OCI-LY7 (cell line): Measurements from ENCODE around the gene CDK5. TPM values are rescaled to one million over a fixed set of nuclear protein-coding genes. Genes with fewer than 3 reads are reported as not detected.

Source experiments
- BruUV-seq: library from RNA; stranded (reverse); fragments of 400-500 nt; replicated peaks from 2 replicates; lab custom pipeline; 2021; lab: Mats Ljungman, UMichigan
- CTCF ChIA-PET: fragments of 300-600 bp; sonication (Branson Sonifier 250); formaldehyde crosslinking; loops from one replicate; lab custom pipeline; 2022; ENCODE audit warnings: antibody characterized with exemption; ENCODE audit not compliant: unreplicated experiment; lab: Charles Lee
- POLR2A ChIA-PET: fragments of 300-600 bp; sonication (Branson Sonifier 250); formaldehyde crosslinking; loops from one replicate; lab custom pipeline; 2022; ENCODE audit warnings: antibody characterized with exemption; lab: Charles Lee
- DNase-seq: peaks from one replicate; pipeline ENCODE4 v3.0.0-alpha.2; 2015; ENCODE audit warnings: low spot score
- H2AFZ ChIP-seq: fragments of 200-600 bp; sonication (generic), shearing (Covaris generic); 2 replicates; pipeline ENCODE4 v1.6.1; 2014; ENCODE audit warnings: mild to moderate bottlenecking, antibody characterized with exemption, low read length, moderate library complexity
- H3K27ac ChIP-seq: fragments of 200-600 bp; sonication (generic); 2 replicates; pipeline ENCODE4 v1.5.1; 2014; ENCODE audit warnings: mixed run types, low read depth, mild to moderate bottlenecking, moderate library complexity, low read length, inconsistent platforms; ENCODE audit not compliant: poor library complexity, severe bottlenecking
- H3K36me3 ChIP-seq: fragments of 200-600 bp; sonication (generic); 2 replicates; pipeline ENCODE4 v1.6.1; 2014; ENCODE audit warnings: mild to moderate bottlenecking, antibody characterized with exemption, low read length, moderate library complexity, mixed read lengths; ENCODE audit not compliant: insufficient read depth
- H3K4me1 ChIP-seq: fragments of 200-600 bp; sonication (generic); 2 replicates; pipeline ENCODE4 v1.5.1; 2014; ENCODE audit warnings: mild to moderate bottlenecking, low read length; ENCODE audit not compliant: insufficient read depth, poor library complexity, severe bottlenecking
- H3K4me2 ChIP-seq: fragments of 200-600 bp; sonication (generic); 2 replicates; pipeline ENCODE4 v1.6.1; 2014; ENCODE audit warnings: mild to moderate bottlenecking, low read length
- H3K4me3 ChIP-seq: fragments of 200-600 bp; sonication (generic); 2 replicates; pipeline ENCODE4 v1.5.1; 2014; ENCODE audit warnings: mild to moderate bottlenecking, low read depth, low read length; ENCODE audit not compliant: poor library complexity, severe bottlenecking
- H3K79me2 ChIP-seq: fragments of 200-600 bp; sonication (generic); 2 replicates; pipeline ENCODE4 v1.6.1; 2016; ENCODE audit warnings: low read depth, mild to moderate bottlenecking, low read length, moderate library complexity, mixed read lengths; ENCODE audit not compliant: insufficient read depth
- H3K9me2 ChIP-seq: fragments of 200-600 bp; sonication (generic); 2 replicates; pipeline ENCODE4 v1.6.1; 2016; ENCODE audit warnings: mild to moderate bottlenecking, low read length, mixed read lengths; ENCODE audit not compliant: insufficient read depth
- H3K9me3 ChIP-seq: fragments of 200-600 bp; sonication (generic); 2 replicates; pipeline ENCODE4 v1.6.1; 2014; ENCODE audit warnings: mild to moderate bottlenecking, mixed run types, low read length, mixed read lengths
- H4K20me1 ChIP-seq: fragments of 200-600 bp; sonication (generic); 2 replicates; pipeline ENCODE4 v1.6.1; 2014; ENCODE audit warnings: mild to moderate bottlenecking, antibody characterized with exemption, low read length, moderate library complexity, mixed read lengths; ENCODE audit not compliant: insufficient read depth
- EZH2phosphoT487 ChIP-seq: fragments of 200-600 bp; sonication (generic); IDR thresholded peaks from 2 replicates; pipeline ENCODE4 v1.6.1; 2018; ENCODE audit warnings: low read depth, borderline replicate concordance, mild to moderate bottlenecking, mixed run types, antibody characterized with exemption, low read length, moderate library complexity, mixed read lengths
- intact Hi-C: fragments of 100-400 bp; cut with micrococcal nuclease; formaldehyde crosslinking; loops from one replicate; pipeline ENCODE4 v1.10.0; 2022; ENCODE audit not compliant: unreplicated experiment
- total RNA-seq, 2 experiments: library from RNA; depleted of rRNA in 1 of 2; stranded (reverse); fragments of >200 nt in 1 of 2; shearing (Covaris generic) in 1 of 2; gene quantifications; 2 replicates each; pipeline ENCODE4 v1.2.3, GENCODE V29; 2014 to 2022
- TF ChIP-seq, protein P1 (sequence below): fragments of 200-600 bp; sonication (generic); conservative IDR thresholded peaks from 2 replicates; pipeline ENCODE4 v1.5.1; 2014; ENCODE audit warnings: mild to moderate bottlenecking, antibody characterized with exemption, low read length, moderate library complexity, mixed read lengths

CDK5 gene
- total RNA-seq, 2 experiments from 2014 or later, result 23.7 to 30.9 TPM

- no TSS peak for BruUV-seq
- Histone ChIP-seq H3K27ac (no peak overlapping the region), H2AFZ (no peak overlapping the region), H3K4me2 (no peak overlapping the region), H3K9me3 (no peaks in the 10 kb centered on the region), H3K9me2 (no peaks in the 10 kb centered on the region), H3K79me2 (no peaks in the 10 kb centered on the region), H3K4me1 (peaks cover 15% of the 10 kb centered on the region), H3K36me3 (no peaks in the 10 kb centered on the region), H3K4me3 (no peak overlapping the region), H4K20me1 (no peaks in the 10 kb centered on the region; the same call in 1 of the 2 replicates)
- TF ChIP-seq, protein P1, sequence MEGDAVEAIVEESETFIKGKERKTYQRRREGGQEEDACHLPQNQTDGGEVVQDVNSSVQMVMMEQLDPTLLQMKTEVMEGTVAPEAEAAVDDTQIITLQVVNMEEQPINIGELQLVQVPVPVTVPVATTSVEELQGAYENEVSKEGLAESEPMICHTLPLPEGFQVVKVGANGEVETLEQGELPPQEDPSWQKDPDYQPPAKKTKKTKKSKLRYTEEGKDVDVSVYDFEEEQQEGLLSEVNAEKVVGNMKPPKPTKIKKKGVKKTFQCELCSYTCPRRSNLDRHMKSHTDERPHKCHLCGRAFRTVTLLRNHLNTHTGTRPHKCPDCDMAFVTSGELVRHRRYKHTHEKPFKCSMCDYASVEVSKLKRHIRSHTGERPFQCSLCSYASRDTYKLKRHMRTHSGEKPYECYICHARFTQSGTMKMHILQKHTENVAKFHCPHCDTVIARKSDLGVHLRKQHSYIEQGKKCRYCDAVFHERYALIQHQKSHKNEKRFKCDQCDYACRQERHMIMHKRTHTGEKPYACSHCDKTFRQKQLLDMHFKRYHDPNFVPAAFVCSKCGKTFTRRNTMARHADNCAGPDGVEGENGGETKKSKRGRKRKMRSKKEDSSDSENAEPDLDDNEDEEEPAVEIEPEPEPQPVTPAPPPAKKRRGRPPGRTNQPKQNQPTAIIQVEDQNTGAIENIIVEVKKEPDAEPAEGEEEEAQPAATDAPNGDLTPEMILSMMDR, result no peak
- TF ChIP-seq EZH2phosphoT487, result no peak
- ChIA-PET POLR2A (interaction anchor here (0.6 kb wide), 1 partner anchor 1627 kb away, joined by 4 read pairs; no protein-coding TSS in a partner anchor), CTCF (no interaction called here)
- intact Hi-C loops, result loop anchor here (10.0 kb wide), 2 partner anchors 114 to 194 kb away; partner anchors contain the start of gene KCNH2
- DNase-seq, result no peak
Observed at GRCh38 chr7:151088856-151089699, 31.4 kb upstream of the CDK5 start.

DNA sequence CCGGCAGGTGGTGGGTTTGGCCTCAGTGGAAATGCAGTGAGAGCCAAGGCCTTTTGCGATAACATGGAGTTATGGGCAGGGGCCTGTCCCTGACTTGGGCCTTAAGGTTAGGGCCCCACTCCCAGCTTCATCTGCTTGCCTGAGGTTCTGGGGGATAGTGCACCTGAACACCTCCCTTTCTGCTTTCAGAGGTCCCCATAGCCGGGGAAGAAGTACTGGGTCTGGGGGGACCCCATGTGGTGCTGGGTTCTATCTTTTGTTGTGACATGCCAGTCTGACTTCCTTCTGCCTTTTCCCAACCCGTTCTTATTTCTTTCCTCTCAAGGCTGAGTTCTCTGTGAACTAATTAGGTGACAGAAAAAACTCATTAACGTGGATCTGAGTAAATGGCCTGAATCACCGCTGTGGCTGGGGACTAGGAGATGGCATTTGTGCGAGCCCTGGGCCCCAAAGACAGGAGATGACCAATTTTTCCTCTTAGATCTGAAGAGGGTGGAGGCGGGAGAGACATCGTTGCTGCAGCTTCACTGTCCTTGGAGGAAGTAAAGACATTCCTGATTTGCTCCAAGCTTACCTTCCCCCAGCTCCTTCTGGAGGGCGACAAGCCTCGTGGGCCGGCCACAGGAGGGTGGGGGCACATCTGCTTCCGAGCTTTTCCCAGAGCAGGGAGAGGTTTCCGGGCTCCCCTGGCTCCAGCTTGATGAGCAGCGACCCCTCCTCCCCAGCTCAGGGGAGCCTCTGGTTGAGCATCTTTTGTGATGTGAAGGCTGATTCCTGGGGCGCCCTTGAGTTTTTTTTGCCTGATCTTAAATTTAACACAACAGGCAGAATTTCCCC lies 30.5 kb upstream of the CDK5 start:
- ChIA-PET CTCF (no interaction called here), POLR2A (interaction anchor here (0.6 kb wide), 1 partner anchor 1628 kb away, joined by 4 read pairs; no protein-coding TSS in a partner anchor)
- H3K4me3 ChIP-seq, result no peak overlapping the region
- no peak for DNase-seq
- no peak overlapping the region for H3K27ac ChIP-seq
- intact Hi-C loops, result loop anchor here (10.0 kb wide), 2 partner anchors 113 to 193 kb away; partner anchors contain the start of gene KCNH2
- H2AFZ ChIP-seq, result no peak overlapping the region
- no peaks in the 10 kb centered on the region for H3K9me2 ChIP-seq
- H3K9me3 ChIP-seq, result no peaks in the 10 kb centered on the region
- no peak for TF ChIP-seq EZH2phosphoT487
- TF ChIP-seq, protein P1, result no peak
- H3K36me3 ChIP-seq, result no peaks in the 10 kb centered on the region
- H3K79me2 ChIP-seq, result no peaks in the 10 kb centered on the region
- BruUV-seq, result no TSS peak
- no peaks in the 10 kb centered on the region; the same call in 1 of the 2 replicates for H4K20me1 ChIP-seq
- peaks cover 22% of the 10 kb centered on the region for H3K4me1 ChIP-seq
- no peak overlapping the region for H3K4me2 ChIP-seq
